ENCODE data around the gene RNF227. TPM values are rescaled to one million over a fixed set of nuclear protein-coding genes. Genes with fewer than 3 reads are reported as not detected.
"Not testable (repeated sequence)": the region's sequence is repeated elsewhere in the genome, so short reads cannot be mapped to it uniquely, and the experiment has no call there.

The RNF227 gene
- total RNA-seq: 1 to 10 TPM; 3.8 to 5.6 TPM

DNA sequence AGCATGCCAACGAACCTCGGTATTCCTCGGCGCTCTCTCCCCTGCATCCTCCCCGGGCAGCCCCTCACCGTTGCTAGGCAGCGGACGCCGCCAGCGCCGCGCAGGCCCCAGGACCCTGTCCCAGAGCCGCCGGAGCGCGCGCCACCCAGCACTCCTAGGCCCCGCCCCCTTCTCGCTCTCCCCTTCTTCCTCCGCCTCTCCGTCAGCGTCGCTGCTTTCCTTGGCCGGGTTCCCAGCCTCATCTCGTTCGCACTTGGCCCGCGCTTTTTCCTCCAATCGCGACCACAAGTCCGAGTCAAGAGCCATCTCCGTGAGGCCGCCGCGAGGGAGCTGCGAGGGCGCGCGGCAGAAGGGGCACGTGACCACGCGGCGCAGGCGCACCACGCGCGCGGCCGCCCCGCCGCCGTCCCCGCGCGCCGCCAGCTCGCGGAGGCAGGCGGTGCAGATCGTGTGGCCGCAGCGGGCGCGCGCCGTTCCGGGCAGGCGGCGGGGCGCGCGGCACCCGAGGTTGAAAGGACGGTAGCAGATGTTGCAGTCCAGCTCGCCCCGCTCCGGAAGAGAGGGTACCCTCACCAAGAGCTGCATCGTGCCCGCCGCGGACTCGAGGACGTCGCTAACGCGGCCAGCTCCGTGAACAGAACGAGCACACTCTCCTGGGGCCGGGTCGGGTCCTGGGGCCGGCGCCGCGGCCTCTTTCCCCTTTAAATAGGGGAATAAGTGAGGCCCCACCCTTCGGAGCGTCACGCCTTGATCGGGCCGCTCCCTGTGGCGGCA, at the start of gene RNF227:
TSS of gene RNF227 (minus strand) at position 679 of the 774 bp plus-strand sequence. CDS start at position 585, 94 bp downstream.
- Mint-ChIP-seq H3K4me1 (peaks cover 27% of the 10 kb centered on the region), H3K4me3 (peak within 1 kb of the TSS; percentile 86), H3K9me3 (ENCODE audit: low read depth) (no peaks in the 10 kb centered on the region), H3K27ac (peak within 1 kb of the TSS; percentile 82), H3K36me3 (ENCODE audit: low read depth) (peaks cover 18% of the 10 kb centered on the region), H3K27me3 (no peaks in the 10 kb centered on the region)
- ATAC-seq: peak; percentile 88
- ChIA-PET POLR2A (interaction anchor here (0.9 to 3.5 kb wide), 4 partner anchors 17 to 126 kb away, joined by 3 to 25 read pairs (median 3); partner anchors contain the start of genes CNTROB and TRAPPC1), CTCF (interaction anchor here (0.6 to 8.5 kb wide), 23 partner anchors 16 to 383 kb away, joined by 3 to 61 read pairs (median 4); partner anchors contain the start of genes CNTROB, CYB5D1, KCNAB3 and NAA38)
- DNase-seq: peak; percentile 95
- intact Hi-C loops (cut with DNase I, micrococcal nuclease): loop anchor here (1.0 to 2.0 kb wide), 4 partner anchors 17 to 81 kb away; partner anchors contain the start of genes CNTROB (in 2 of the 2), KDM6B (in 1 of the 2) and NAA38 (in 1 of the 2)

DNA sequence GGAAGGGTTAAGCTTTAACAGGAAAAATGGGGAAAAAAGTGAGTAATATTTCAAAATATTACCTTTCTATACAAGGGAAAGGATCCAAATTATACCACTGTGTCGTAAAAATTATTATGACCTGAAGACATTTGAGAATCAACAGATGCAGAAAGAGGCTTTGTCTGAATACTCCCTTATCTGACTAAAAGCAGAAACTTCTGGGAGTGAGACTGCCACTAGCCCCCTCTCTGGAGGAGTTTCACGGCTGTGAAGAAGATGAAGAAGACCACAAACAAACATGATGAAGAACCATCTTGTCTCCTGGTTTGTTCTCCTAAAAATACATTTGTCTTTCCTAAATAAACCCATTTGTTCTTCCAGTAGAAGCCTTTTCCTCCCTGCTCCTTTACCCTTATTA, 45.3 kb upstream of the RNF227 start:
- Mint-ChIP-seq H3K36me3 (ENCODE audit: low read depth) (no peaks in the 10 kb centered on the region), H3K4me1 (no peaks in the 10 kb centered on the region), H3K27me3 (peaks cover 4% of the 10 kb centered on the region), H3K27ac (no peak overlapping the region), H3K9me3 (ENCODE audit: low read depth) (no peaks in the 10 kb centered on the region), H3K4me3 (no peak overlapping the region)
- ATAC-seq: no peak
- DNase-seq: no peak
- ChIA-PET CTCF (interaction anchor here (0.7 to 1.8 kb wide), 3 partner anchors 10 to 229 kb away, joined by 3 to 5 read pairs (median 3); no protein-coding TSS in a partner anchor), POLR2A (no interaction called here)
- intact Hi-C loops (cut with DNase I, micrococcal nuclease): no loop called here

DNA sequence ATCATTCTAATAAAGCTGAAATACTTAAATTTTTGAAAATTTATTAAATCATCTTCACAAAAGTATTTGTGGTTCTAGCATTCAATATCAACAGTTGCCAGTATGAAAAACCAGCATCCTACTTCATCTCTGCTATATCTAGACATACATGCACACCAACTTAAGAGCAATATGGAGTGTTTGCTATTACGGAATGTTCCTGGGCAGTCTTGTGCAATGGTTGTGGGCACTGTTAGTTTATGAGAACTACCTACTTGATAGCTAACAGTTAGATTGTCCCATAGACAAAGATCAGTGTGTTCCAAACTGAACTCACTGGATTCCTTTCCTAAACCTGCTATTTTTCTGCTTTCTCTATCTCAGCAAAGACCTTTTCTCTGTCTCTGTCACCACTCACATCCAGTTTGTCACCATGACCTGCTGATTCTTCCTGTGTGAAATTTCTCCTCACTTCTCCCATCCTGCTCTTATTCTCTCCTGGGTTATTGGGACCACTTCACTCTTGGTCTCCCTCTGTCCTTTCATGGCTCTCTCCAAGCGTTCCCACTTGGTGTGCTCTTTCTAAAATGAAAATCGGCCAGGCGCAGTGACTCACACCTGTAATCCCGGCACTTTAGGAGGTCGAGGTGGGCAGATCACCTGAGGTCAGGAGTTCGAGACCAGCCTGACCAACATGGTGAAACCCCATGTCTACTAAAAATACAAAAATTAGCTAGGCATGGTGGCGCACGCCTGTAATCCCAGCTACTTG, 43.6 kb upstream of the RNF227 start:
- Mint-ChIP-seq H3K36me3 (ENCODE audit: low read depth) (no peaks in the 10 kb centered on the region), H3K4me3 (no peak overlapping the region), H3K27ac (no peak overlapping the region), H3K9me3 (ENCODE audit: low read depth) (no peaks in the 10 kb centered on the region), H3K27me3 (peaks cover 4% of the 10 kb centered on the region), H3K4me1 (no peaks in the 10 kb centered on the region)
- DNase-seq (no peak), ATAC-seq (no peak)
- intact Hi-C loops (cut with DNase I, micrococcal nuclease): no loop called here
- CTCF ChIA-PET: interaction anchor here (0.6 to 1.4 kb wide), 3 partner anchors 21 to 159 kb away, joined by 3 to 5 read pairs (median 3); no protein-coding TSS in a partner anchor
- POLR2A ChIA-PET: no interaction called here

DNA sequence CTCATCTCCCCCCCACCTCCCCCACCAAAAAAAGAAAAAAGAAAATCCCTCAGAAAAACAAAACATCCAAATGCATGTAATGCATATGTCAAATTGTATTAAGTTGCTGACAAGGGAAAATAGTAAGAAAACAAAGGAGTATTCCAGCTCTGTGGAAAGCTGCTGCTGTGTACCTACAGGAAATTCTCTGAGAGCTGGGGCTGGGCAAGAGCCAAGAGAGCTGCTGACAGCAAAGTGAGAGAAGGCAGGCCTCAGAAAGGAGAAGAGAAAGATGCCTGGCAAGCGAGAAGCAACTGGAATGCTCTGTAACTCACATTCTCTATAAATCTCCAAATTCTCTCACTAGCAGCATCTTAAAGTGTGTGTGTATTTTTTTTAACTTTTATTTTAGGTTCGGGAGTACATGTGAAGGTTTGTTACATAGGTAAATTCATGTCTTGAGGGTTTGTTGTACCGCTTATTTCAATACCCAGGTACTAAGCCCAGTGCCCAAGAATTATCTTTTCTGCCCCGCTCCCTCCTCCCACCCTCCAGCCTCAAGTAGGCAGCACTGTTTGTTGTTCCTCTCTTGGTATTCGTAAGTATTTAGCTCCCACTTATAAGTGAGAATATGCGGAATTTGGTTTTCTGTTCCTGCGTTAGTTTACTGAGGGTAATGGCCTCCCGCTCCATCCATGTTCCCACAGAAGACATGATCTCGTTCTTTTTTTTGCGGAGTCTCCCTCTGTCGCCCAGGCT, 40.3 kb upstream of the RNF227 start:
- H3K36me3 Mint-ChIP-seq (ENCODE audit: low read depth): peaks cover 1% of the 10 kb centered on the region
- intact Hi-C loops (cut with DNase I, micrococcal nuclease): no loop called here
- no peak for ATAC-seq
- peaks cover 2% of the 10 kb centered on the region for H3K27me3 Mint-ChIP-seq
- no peak for DNase-seq
- ChIA-PET CTCF (interaction anchor here (1.0 to 1.7 kb wide), 3 partner anchors 17 to 118 kb away, joined by 3 to 5 read pairs (median 3); no protein-coding TSS in a partner anchor), POLR2A (interaction anchor here (0.6 kb wide), 1 partner anchor 472 kb away, joined by 3 read pairs; no protein-coding TSS in a partner anchor)
- H3K4me3 Mint-ChIP-seq: no peak overlapping the region
- H3K27ac Mint-ChIP-seq: no peak overlapping the region
- H3K9me3 Mint-ChIP-seq (ENCODE audit: low read depth): no peaks in the 10 kb centered on the region
- peaks cover 13% of the 10 kb centered on the region for H3K4me1 Mint-ChIP-seq

GRCh38 chr17:7955414-7956227, 39.5 kb upstream of the RNF227 start:
- ATAC-seq (no peak), DNase-seq (no peak)
- ChIA-PET CTCF (interaction anchor here (1.3 to 1.7 kb wide), 3 partner anchors 11 to 119 kb away, joined by 3 to 5 read pairs (median 5); no protein-coding TSS in a partner anchor), POLR2A (interaction anchor here (0.6 kb wide), 1 partner anchor 471 kb away, joined by 3 read pairs; no protein-coding TSS in a partner anchor)
- H3K36me3 Mint-ChIP-seq (ENCODE audit: low read depth): peaks cover 3% of the 10 kb centered on the region
- H3K9me3 Mint-ChIP-seq (ENCODE audit: low read depth): no peaks in the 10 kb centered on the region
- H3K4me3 Mint-ChIP-seq: no peak overlapping the region
- intact Hi-C loops (cut with DNase I, micrococcal nuclease): no loop called here
- no peak overlapping the region for H3K27ac Mint-ChIP-seq
- H3K27me3 Mint-ChIP-seq: peaks cover 2% of the 10 kb centered on the region
- peaks cover 20% of the 10 kb centered on the region for H3K4me1 Mint-ChIP-seq

DNA sequence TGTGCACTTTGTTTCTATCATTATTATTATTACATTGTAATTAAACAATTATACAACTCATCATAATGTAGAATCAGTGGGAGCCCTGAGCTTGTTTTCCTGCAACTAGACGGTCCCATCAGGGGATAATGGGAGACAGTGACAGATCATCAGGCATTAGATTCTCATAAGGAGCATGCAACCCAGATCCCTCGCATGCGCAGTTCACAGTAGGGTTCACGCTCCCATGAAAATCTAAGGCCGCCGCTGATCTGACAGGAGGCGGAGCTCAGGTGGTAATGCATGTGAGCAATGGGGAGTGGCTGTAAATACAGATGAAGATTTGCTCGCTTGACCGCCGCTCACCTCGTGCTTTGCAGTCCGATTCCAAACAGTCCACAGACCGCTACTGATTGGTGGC, 37.2 kb upstream of the RNF227 start:
- H3K9me3 Mint-ChIP-seq (ENCODE audit: low read depth); ATAC-seq; H3K4me3 Mint-ChIP-seq; DNase-seq; H3K27ac Mint-ChIP-seq; H3K27me3 Mint-ChIP-seq; intact Hi-C loops (cut with DNase I, micrococcal nuclease): not testable (repeated sequence)
- H3K4me1 Mint-ChIP-seq: peaks cover 22% of the 10 kb centered on the region
- ChIA-PET POLR2A (interaction anchor here (1.0 kb wide), 1 partner anchor 20 kb away, joined by 3 read pairs; no protein-coding TSS in a partner anchor), CTCF (interaction anchor here (0.6 to 2.4 kb wide), 7 partner anchors 11 to 166 kb away, joined by 3 to 14 read pairs (median 5); partner anchors contain the start of genes ALOXE3, CNTROB and TRAPPC1)
- peaks cover 18% of the 10 kb centered on the region for H3K36me3 Mint-ChIP-seq (ENCODE audit: low read depth)

- peaks cover 22% of the 10 kb centered on the region for H3K4me1 Mint-ChIP-seq
- peak overlapping the region; percentile 4 for H3K4me3 Mint-ChIP-seq
- intact Hi-C loops (cut with DNase I, micrococcal nuclease): loop anchor here (1.0 to 2.0 kb wide), 3 partner anchors 18 to 38 kb away; partner anchors contain the start of gene CNTROB (in 2 of the 2)
- H3K9me3 Mint-ChIP-seq (ENCODE audit: low read depth): no peaks in the 10 kb centered on the region
- H3K27me3 Mint-ChIP-seq: no peaks in the 10 kb centered on the region
- peak overlapping the region; percentile 83 for H3K27ac Mint-ChIP-seq
- ChIA-PET CTCF (interaction anchor here (0.7 to 2.4 kb wide), 4 partner anchors 32 to 90 kb away, joined by 3 to 7 read pairs (median 3); no protein-coding TSS in a partner anchor), POLR2A (interaction anchor here (0.8 kb wide), 1 partner anchor 18 kb away, joined by 4 read pairs; no protein-coding TSS in a partner anchor)
- H3K36me3 Mint-ChIP-seq (ENCODE audit: low read depth): peaks cover 29% of the 10 kb centered on the region
- DNase-seq (peak; percentile 71), ATAC-seq (peak; percentile 97)
Observed at GRCh38 chr17:7951143-7951792, 35.2 kb upstream of the RNF227 start.

DNA sequence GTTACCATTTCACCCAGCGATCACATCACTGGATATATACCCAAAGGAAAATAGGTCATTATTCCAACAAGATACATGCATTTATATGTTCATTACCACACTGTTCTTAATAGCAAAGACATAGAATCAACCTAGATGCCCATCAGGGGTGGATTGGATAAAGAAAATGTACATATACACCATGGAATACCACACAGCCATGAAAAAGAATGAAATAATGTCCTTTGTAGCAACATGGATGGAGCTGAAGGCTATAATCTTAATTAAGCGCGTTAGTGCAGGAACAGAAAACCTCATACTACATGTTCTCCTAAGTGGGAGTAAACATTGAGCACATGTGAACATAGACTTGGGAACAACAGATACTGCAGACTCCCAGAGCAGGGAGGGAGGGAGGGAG, 34.5 kb upstream of the RNF227 start:
- ChIA-PET POLR2A (no interaction called here), CTCF (no interaction called here)
- peak overlapping the region; percentile 32 for H3K27ac Mint-ChIP-seq
- no peak overlapping the region for H3K4me3 Mint-ChIP-seq
- DNase-seq (no peak), ATAC-seq (no peak)
- peaks cover 22% of the 10 kb centered on the region for H3K4me1 Mint-ChIP-seq
- peaks cover 33% of the 10 kb centered on the region for H3K36me3 Mint-ChIP-seq (ENCODE audit: low read depth)
- no peaks in the 10 kb centered on the region for H3K27me3 Mint-ChIP-seq
- H3K9me3 Mint-ChIP-seq (ENCODE audit: low read depth): no peaks in the 10 kb centered on the region
- intact Hi-C loops (cut with DNase I, micrococcal nuclease): loop anchor here (2.0 kb wide), 2 partner anchors 18 to 38 kb away; partner anchors contain the start of gene CNTROB (in 1 of the 2)

DNA sequence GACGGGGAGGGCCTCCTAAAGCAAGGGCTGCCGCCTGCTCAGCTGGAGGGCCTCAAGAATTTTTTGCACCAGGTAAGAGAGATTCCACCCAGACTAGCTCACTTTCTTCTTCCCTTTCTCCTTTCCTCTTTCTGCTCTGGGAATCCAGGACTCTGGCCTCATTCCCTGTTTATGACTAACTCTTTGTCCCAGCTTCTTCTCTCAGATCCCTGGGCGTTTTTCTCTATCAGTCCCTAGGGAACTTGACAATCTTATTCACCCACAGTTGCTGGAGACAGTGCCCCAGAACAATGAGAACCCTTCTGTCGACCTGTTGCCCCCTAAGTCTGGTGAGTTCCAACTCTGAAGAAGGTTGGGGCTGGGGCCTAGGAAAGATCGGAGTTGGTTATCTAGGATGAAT, 31.6 kb upstream of the RNF227 start:
- ATAC-seq (no peak), DNase-seq (no peak)
- H3K36me3 Mint-ChIP-seq (ENCODE audit: low read depth): peaks cover 55% of the 10 kb centered on the region
- no peak overlapping the region for H3K4me3 Mint-ChIP-seq
- ChIA-PET POLR2A (interaction anchor here (0.6 kb wide), 1 partner anchor 25 kb away, joined by 3 read pairs; no protein-coding TSS in a partner anchor), CTCF (interaction anchor here (0.7 to 1.3 kb wide), 5 partner anchors 15 to 110 kb away, joined by 3 to 4 read pairs (median 3); no protein-coding TSS in a partner anchor)
- peaks cover 17% of the 10 kb centered on the region for H3K4me1 Mint-ChIP-seq
- no peak overlapping the region for H3K27ac Mint-ChIP-seq
- no peaks in the 10 kb centered on the region for H3K9me3 Mint-ChIP-seq (ENCODE audit: low read depth)
- intact Hi-C loops (cut with DNase I, micrococcal nuclease): no loop called here
- no peaks in the 10 kb centered on the region for H3K27me3 Mint-ChIP-seq
